Liver (tissue), 9 donors: ENCODE data around the gene ZNF865. TPM values are rescaled to one million over a fixed set of nuclear protein-coding genes. Genes with fewer than 3 reads are reported as not detected.

Source experiments
- DNase-seq: peaks from one replicate; pipeline ENCODE4 v3.0.0-alpha.2; 2017; ENCODE audit warnings: low spot score
- H3K27ac ChIP-seq, 2 donors: one replicate each; pipeline ENCODE4 v1.7.0; 2013; ENCODE audit warnings: inconsistent platforms in 2 of 2, low read length in 2 of 2, control low read depth in 1 of 2, low read depth in 1 of 2, mild to moderate bottlenecking in 1 of 2
- H3K27me3 ChIP-seq, 4 donors: one replicate each; pipeline versions ENCODE4 v1.6.1 to v1.7.0; 2013; ENCODE audit warnings: low read length in 3 of 4, inconsistent platforms in 1 of 4, mild to moderate bottlenecking in 1 of 4, moderate library complexity in 1 of 4; ENCODE audit not compliant: control insufficient read depth in 4 of 4, insufficient read depth in 4 of 4
- H3K36me3 ChIP-seq, 4 donors: one replicate each; pipeline versions ENCODE4 v1.6.1 to v1.7.0; 2013; ENCODE audit warnings: low read length in 3 of 4, mild to moderate bottlenecking in 3 of 4, low read depth in 1 of 4, moderate library complexity in 1 of 4; ENCODE audit not compliant: control insufficient read depth in 4 of 4, insufficient read depth in 3 of 4
- H3K4me1 ChIP-seq, 4 donors: one replicate each; pipeline versions ENCODE4 v1.6.1 to v1.7.0; 2013; ENCODE audit warnings: low read length in 3 of 4, mild to moderate bottlenecking in 3 of 4, moderate library complexity in 1 of 4; ENCODE audit not compliant: control insufficient read depth in 4 of 4, insufficient read depth in 4 of 4
- H3K4me3 ChIP-seq, 3 donors: one replicate each; pipeline versions ENCODE4 v1.6.1 to v1.7.0; 2013; ENCODE audit warnings: low read length in 3 of 3, control low read depth in 1 of 3, low read depth in 1 of 3, mild to moderate bottlenecking in 1 of 3
- H3K9ac ChIP-seq, 2 donors: one replicate each; pipeline ENCODE4 v1.7.0; 2013; ENCODE audit warnings: low read length in 2 of 2, mild to moderate bottlenecking in 2 of 2, moderate library complexity in 2 of 2, control low read depth in 1 of 2, low read depth in 1 of 2
- H3K9me3 ChIP-seq, 4 donors: one replicate each; pipeline versions ENCODE4 v1.6.1 to v1.7.0; 2013; ENCODE audit warnings: low read length in 3 of 4; ENCODE audit not compliant: control insufficient read depth in 4 of 4
- EGR1 ChIP-seq, 2 donors: IDR thresholded peaks; 2 replicates each; pipeline ENCODE4 v1.6.1; 2016 to 2018; ENCODE audit warnings: antibody characterized with exemption in 2 of 2, low read depth in 2 of 2
- FOXA1 ChIP-seq: IDR thresholded peaks from 2 replicates; pipeline ENCODE4 v1.6.1; 2016; ENCODE audit warnings: antibody characterized with exemption
- FOXA2 ChIP-seq: IDR thresholded peaks from 2 replicates; pipeline ENCODE4 v1.6.1; 2016; ENCODE audit warnings: antibody characterized with exemption
- GABPA ChIP-seq, 2 donors: IDR thresholded peaks in 1 of 2; conservative IDR thresholded peaks in 1 of 2; 2 replicates each; pipeline ENCODE4 v1.6.1; 2016; ENCODE audit warnings: antibody characterized with exemption in 2 of 2, mild to moderate bottlenecking in 1 of 2, moderate library complexity in 1 of 2
- NR2F2 ChIP-seq: IDR thresholded peaks from 2 replicates; pipeline ENCODE4 v1.6.1; 2016; ENCODE audit warnings: antibody characterized with exemption
- RAD21 ChIP-seq, 2 donors: IDR thresholded peaks; 2 replicates each; pipeline ENCODE4 v1.6.1; 2016; ENCODE audit warnings: antibody characterized with exemption in 2 of 2, mild to moderate bottlenecking in 2 of 2
- RXRA ChIP-seq, 2 donors: IDR thresholded peaks; 2 replicates each; pipeline ENCODE4 v1.6.1; 2017 to 2018; ENCODE audit warnings: antibody characterized with exemption in 2 of 2, mild to moderate bottlenecking in 1 of 2
- SP1 ChIP-seq: IDR thresholded peaks from 2 replicates; pipeline ENCODE4 v1.6.1; 2018; ENCODE audit warnings: antibody characterized with exemption, mild to moderate bottlenecking
- TAF1 ChIP-seq: conservative IDR thresholded peaks from 2 replicates; pipeline ENCODE4 v1.6.1; 2016; ENCODE audit warnings: antibody characterized with exemption, mild to moderate bottlenecking
- YY1 ChIP-seq: IDR thresholded peaks from 2 replicates; pipeline ENCODE4 v1.6.1; 2016; ENCODE audit warnings: antibody characterized with exemption, mild to moderate bottlenecking
- WGBS: extraction: QIAGEN DNeasy Blood & Tissue Kit; methylation state at CpG from one replicate; pipeline ENCODE4 v1.1.7; 2013; 5-methylcytosine and 5-hydroxymethylcytosine counted together
- polyA plus RNA-seq, 2 donors: library from polyadenylated mRNA; stranded (reverse) in 1 of 2; unstranded in 1 of 2; fragments of 200-250 nt in 1 of 2; fragments of >200 nt in 1 of 2; fragmentation: Nextera tagmentation in 1 of 2; extraction: Ambion mirVana in 1 of 2; gene quantifications; one replicate each; pipeline versions ENCODE4 v1.2.1 to v1.2.3, GENCODE V29; 2013 to 2015
- total RNA-seq, 2 donors: library from RNA; depleted of rRNA; stranded (reverse); fragments of >200 nt; gene quantifications; one replicate each; pipeline ENCODE4 v1.2.3, GENCODE V29; 2014
- TF ChIP-seq, protein P1 (sequence below): fragments of 150-350 bp; IDR thresholded peaks from 2 replicates; pipeline ENCODE4 v1.5.1; 2017; ENCODE audit warnings: improper control_type of control experiment, low read depth, low read length; ENCODE audit not compliant: missing input control
- TF ChIP-seq, protein P2 (sequence below): IDR thresholded peaks from 2 replicates; pipeline ENCODE4 v1.6.1; 2016; ENCODE audit warnings: antibody characterized with exemption
- TF ChIP-seq, protein P3 (sequence below): IDR thresholded peaks from 2 replicates; pipeline ENCODE4 v1.6.1; 2016; ENCODE audit warnings: antibody characterized with exemption, mild to moderate bottlenecking
- TF ChIP-seq, protein P4 (sequence below): IDR thresholded peaks from 2 replicates; pipeline ENCODE4 v1.6.1; 2016; ENCODE audit warnings: antibody characterized with exemption
- TF ChIP-seq, protein P5 (sequence below): IDR thresholded peaks from 2 replicates; pipeline ENCODE4 v1.6.1; 2016; ENCODE audit warnings: antibody characterized with exemption
- donor health status: healthy.
- donor health status: healthy.
- donor health status: healthy.
- donor health status: healthy.
- donor health status: healthy.

The ZNF865 gene
- total and polyA plus RNA-seq, 4 donors: 0.38 to 3.1 (median 1.6) TPM

DNA sequence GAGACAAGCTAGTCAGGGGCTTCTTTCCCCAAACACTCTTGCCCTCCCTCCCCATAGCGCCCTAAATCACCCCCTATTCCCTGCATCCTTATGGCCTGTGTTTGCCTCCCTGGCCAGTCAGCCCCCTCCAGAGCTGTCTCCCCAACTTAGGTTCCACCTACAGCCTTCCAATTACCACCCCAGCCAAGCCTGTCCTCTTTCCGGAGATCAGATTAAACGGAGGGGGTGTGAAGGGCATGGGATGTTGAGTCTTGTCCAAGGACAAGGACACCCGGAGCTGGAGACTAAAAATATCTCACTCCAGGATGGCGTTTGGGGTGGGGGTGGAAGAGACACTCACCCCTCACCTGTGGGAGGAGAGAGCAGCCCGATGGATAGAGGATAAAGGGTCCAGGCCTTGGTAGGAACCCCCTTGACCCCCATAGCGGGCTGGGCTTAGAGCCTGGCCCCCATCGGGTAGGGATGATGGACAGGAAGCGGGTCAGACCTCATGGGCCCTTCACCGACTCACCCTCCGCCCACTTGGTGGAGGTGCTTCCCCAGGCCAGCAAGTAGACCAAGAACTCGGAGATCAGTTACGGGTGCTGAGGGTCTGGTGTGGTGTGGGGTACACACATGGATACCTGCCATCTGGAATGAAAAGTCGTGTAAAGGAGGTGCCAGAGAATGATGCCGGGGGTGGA is 6.0 kb downstream of the ZNF865 start:
- peaks cover 0 to 20% (median 11%) of the 10 kb centered on the region in 4 donors for H3K36me3 ChIP-seq
- H3K4me1 ChIP-seq: peaks cover 0 to 9% (median 7%) of the 10 kb centered on the region in 4 donors
- TF ChIP-seq, protein P1, sequence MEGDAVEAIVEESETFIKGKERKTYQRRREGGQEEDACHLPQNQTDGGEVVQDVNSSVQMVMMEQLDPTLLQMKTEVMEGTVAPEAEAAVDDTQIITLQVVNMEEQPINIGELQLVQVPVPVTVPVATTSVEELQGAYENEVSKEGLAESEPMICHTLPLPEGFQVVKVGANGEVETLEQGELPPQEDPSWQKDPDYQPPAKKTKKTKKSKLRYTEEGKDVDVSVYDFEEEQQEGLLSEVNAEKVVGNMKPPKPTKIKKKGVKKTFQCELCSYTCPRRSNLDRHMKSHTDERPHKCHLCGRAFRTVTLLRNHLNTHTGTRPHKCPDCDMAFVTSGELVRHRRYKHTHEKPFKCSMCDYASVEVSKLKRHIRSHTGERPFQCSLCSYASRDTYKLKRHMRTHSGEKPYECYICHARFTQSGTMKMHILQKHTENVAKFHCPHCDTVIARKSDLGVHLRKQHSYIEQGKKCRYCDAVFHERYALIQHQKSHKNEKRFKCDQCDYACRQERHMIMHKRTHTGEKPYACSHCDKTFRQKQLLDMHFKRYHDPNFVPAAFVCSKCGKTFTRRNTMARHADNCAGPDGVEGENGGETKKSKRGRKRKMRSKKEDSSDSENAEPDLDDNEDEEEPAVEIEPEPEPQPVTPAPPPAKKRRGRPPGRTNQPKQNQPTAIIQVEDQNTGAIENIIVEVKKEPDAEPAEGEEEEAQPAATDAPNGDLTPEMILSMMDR: no peak
- TF ChIP-seq, protein P2, sequence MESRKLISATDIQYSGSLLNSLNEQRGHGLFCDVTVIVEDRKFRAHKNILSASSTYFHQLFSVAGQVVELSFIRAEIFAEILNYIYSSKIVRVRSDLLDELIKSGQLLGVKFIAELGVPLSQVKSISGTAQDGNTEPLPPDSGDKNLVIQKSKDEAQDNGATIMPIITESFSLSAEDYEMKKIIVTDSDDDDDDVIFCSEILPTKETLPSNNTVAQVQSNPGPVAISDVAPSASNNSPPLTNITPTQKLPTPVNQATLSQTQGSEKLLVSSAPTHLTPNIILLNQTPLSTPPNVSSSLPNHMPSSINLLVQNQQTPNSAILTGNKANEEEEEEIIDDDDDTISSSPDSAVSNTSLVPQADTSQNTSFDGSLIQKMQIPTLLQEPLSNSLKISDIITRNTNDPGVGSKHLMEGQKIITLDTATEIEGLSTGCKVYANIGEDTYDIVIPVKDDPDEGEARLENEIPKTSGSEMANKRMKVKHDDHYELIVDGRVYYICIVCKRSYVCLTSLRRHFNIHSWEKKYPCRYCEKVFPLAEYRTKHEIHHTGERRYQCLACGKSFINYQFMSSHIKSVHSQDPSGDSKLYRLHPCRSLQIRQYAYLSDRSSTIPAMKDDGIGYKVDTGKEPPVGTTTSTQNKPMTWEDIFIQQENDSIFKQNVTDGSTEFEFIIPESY: no peak
- TF ChIP-seq RAD21 (IDR thresholded peaks at IDR 0.05) (no peak), TAF1 (no peak), SP1 (no peak), FOXA1 (no peak), EGR1 (IDR thresholded peaks at IDR 0.05; ENCODE audit: low read depth in 2 of 2) (no peak), YY1 (no peak), GABPA (IDR thresholded peaks at IDR 0.05 in 1 of 2, conservative IDR thresholded peaks at IDR 0.05 in 1 of 2) (no peak)
- TF ChIP-seq, protein P3, sequence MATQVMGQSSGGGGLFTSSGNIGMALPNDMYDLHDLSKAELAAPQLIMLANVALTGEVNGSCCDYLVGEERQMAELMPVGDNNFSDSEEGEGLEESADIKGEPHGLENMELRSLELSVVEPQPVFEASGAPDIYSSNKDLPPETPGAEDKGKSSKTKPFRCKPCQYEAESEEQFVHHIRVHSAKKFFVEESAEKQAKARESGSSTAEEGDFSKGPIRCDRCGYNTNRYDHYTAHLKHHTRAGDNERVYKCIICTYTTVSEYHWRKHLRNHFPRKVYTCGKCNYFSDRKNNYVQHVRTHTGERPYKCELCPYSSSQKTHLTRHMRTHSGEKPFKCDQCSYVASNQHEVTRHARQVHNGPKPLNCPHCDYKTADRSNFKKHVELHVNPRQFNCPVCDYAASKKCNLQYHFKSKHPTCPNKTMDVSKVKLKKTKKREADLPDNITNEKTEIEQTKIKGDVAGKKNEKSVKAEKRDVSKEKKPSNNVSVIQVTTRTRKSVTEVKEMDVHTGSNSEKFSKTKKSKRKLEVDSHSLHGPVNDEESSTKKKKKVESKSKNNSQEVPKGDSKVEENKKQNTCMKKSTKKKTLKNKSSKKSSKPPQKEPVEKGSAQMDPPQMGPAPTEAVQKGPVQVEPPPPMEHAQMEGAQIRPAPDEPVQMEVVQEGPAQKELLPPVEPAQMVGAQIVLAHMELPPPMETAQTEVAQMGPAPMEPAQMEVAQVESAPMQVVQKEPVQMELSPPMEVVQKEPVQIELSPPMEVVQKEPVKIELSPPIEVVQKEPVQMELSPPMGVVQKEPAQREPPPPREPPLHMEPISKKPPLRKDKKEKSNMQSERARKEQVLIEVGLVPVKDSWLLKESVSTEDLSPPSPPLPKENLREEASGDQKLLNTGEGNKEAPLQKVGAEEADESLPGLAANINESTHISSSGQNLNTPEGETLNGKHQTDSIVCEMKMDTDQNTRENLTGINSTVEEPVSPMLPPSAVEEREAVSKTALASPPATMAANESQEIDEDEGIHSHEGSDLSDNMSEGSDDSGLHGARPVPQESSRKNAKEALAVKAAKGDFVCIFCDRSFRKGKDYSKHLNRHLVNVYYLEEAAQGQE: no peak
- no peaks in the 10 kb centered on the region for H3K9me3 ChIP-seq
- H3K27ac ChIP-seq: no peak overlapping the region
- DNase-seq: no peak
- no peak overlapping the region for H3K9ac ChIP-seq
- H3K27me3 ChIP-seq: no peaks in the 10 kb centered on the region
- H3K4me3 ChIP-seq: no peak overlapping the region
- WGBS: 84% methylated on average over 15 of the region's 15 CpGs

DNA sequence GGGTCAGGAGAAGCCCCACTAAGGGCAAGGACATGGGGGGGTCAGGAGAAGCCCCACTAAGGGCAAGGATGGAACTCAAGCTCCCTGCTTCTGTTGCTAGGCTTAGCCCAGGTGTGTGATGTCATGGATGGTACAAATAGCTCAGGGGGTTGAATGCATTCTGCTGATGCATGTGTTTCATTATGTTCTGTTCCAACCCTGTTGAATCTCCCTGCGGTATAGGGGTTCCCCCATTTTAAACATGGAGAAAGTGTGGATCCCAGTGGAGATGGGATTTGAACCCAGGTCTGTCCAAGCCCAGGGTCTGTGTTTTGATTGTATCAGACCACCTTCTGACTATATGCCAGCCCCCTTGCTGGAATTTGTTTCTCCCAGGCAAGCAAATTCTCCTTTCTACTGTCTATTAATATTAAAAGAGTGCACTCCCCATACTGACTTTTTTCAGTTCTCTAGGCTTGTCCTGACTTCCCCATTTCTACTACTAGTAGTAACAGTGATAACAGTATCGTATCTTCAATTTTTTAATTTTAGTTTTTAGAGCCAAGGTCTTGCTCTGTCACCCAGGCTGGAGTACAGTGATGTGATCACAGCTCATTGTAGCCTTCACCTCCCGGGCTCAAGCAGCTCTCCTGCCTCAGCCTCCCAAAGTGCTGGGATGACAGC is 6.7 kb downstream of the ZNF865 start:
- peaks cover 0 to 2% (median under 1%) of the 10 kb centered on the region in 4 donors for H3K4me1 ChIP-seq
- TF ChIP-seq, protein P4, sequence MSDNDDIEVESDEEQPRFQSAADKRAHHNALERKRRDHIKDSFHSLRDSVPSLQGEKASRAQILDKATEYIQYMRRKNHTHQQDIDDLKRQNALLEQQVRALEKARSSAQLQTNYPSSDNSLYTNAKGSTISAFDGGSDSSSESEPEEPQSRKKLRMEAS: no peak
- no peak for TF ChIP-seq RAD21 (IDR thresholded peaks at IDR 0.05)
- TF ChIP-seq, protein P2: no peak
- TF ChIP-seq FOXA1: no peak
- TF ChIP-seq YY1: no peak
- TF ChIP-seq, protein P3: no peak
- no peak for TF ChIP-seq FOXA2
- TF ChIP-seq RXRA (IDR thresholded peaks at IDR 0.05): no peak
- TF ChIP-seq, protein P5, sequence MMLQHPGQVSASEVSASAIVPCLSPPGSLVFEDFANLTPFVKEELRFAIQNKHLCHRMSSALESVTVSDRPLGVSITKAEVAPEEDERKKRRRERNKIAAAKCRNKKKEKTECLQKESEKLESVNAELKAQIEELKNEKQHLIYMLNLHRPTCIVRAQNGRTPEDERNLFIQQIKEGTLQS: no peak
- TF ChIP-seq NR2F2: no peak
- no peak for TF ChIP-seq EGR1 (IDR thresholded peaks at IDR 0.05; ENCODE audit: low read depth in 2 of 2)

More for the DNA sequence above, 6.7 kb downstream of the ZNF865 start:
- Histone ChIP-seq H3K27ac (no peak overlapping the region), H3K36me3 (peaks cover 0 to 24% (median 12%) of the 10 kb centered on the region in 4 donors), H3K9me3 (no peaks in the 10 kb centered on the region), H3K4me3 (no peak overlapping the region), H3K9ac (no peak overlapping the region), H3K27me3 (no peaks in the 10 kb centered on the region)
- DNase-seq: no peak
- WGBS: 88% methylated on average over 3 of the region's 3 CpGs
